Spleen (tissue), 7 donors: Measurements from ENCODE around the gene PRKCE.

Experiments used
- POLR2A ChIP-seq, 3 donors: fragments of 450-650 bp; IDR thresholded peaks; one replicate each; pipeline ENCODE4 v1.5.1; 2017; ENCODE audit warnings: antibody characterized with exemption in 3 of 3, mild to moderate bottlenecking in 1 of 3
- TF ChIP-seq, protein P1 (sequence below), 11 experiments: fragments of 200-600 bp in 7 of 11; fragments of 450-650 bp in 4 of 11; sonication (generic) in 4 of 11; IDR thresholded peaks in 8 of 11; conservative IDR thresholded peaks in 3 of 11; 1 replicate in 7 of 11; 2 replicates in 4 of 11; pipeline versions ENCODE4 v1.4.0 to v1.8.0; 2016 to 2021; ENCODE audit warnings: antibody characterized with exemption in 11 of 11, inconsistent platforms in 4 of 11, mild to moderate bottlenecking in 1 of 11
- donor health status: DM: no; HTN: no; CAD: no; lungs with moderate emphysema.
- donor health status: DM: no; HTN: no; CAD: no.
- donor health status: DM: no; HTN: no; CAD: no.

DNA sequence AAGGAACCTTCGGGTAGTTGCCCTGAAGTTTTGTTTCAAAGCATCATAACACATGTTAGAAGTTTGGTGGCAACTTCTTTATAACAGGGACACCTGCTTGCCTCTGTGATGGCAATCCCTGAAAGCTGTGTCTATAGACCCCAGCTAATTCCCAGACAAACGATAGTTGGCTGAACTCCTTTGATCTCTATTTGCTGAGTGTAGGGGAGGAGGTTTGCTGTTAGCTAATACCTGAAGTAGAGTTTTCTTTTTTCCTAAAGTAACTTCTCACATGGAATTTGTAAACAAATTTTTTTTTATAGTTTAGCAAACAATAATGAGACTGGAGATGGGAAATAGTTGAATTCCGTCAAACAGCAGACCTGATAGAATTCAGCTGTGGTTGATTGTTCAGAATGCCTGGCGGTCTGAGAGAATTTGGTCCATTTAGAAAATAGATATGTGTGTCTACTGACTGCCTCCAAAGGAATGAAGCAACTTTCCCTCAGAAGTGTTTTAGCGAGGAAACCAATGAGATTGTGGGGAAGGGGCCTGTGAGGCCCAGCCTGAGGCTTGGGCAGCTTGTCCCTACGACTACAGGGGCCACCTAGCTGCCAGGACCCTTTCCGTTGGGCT, 522.3 kb downstream of the PRKCE start:
- TF ChIP-seq, protein P1, sequence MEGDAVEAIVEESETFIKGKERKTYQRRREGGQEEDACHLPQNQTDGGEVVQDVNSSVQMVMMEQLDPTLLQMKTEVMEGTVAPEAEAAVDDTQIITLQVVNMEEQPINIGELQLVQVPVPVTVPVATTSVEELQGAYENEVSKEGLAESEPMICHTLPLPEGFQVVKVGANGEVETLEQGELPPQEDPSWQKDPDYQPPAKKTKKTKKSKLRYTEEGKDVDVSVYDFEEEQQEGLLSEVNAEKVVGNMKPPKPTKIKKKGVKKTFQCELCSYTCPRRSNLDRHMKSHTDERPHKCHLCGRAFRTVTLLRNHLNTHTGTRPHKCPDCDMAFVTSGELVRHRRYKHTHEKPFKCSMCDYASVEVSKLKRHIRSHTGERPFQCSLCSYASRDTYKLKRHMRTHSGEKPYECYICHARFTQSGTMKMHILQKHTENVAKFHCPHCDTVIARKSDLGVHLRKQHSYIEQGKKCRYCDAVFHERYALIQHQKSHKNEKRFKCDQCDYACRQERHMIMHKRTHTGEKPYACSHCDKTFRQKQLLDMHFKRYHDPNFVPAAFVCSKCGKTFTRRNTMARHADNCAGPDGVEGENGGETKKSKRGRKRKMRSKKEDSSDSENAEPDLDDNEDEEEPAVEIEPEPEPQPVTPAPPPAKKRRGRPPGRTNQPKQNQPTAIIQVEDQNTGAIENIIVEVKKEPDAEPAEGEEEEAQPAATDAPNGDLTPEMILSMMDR (IDR thresholded peaks at IDR 0.05 in 8 of 11, conservative IDR thresholded peaks at IDR 0.05 in 3 of 11), result no peak
- no peak for TF ChIP-seq POLR2A (IDR thresholded peaks at IDR 0.05)
